ENCODE data around the gene SORCS1.

SORCS1 gene

DNA sequence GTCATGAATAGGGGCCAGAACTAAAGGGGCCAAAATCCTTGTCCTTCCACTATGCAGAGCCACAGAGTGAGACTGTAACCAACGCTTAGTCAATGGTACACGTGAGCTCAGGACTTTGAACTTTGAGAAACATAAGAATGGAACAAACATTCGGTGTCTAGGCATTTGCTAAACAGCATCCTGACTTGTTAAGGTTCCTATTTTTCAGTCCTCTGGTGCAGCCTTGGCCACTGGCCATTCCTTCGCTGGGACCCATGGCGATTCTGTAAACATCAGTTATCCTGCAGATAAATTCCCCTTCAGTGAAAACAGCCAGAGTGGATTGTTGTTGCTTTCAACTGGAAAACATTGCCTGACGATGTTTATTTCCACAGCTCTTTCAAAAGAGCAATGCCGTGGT is 266.8 kb downstream of the SORCS1 start:
- no peak for DNase-seq (ENCODE audit: low read depth)

DNA sequence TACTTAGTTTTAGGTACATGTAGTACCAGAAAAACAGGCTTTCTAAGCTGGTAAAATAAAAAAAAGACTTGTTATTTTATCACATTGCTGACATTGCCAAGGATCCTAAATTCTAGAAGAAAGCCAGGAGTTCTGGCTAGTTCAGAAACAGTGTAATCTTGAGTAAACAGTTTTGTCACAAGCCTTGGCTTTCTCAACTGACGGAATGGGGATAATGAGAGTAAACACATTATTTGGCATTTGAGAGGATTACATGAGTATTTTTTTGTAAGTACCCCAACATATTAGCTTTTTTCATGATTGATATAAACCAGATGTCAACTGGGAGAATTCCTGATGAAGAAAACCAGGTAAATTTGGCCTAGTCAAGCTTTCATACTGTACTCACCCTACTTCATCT is 269.8 kb downstream of the SORCS1 start:
- DNase-seq (ENCODE audit: low read depth), result no peak

DNA sequence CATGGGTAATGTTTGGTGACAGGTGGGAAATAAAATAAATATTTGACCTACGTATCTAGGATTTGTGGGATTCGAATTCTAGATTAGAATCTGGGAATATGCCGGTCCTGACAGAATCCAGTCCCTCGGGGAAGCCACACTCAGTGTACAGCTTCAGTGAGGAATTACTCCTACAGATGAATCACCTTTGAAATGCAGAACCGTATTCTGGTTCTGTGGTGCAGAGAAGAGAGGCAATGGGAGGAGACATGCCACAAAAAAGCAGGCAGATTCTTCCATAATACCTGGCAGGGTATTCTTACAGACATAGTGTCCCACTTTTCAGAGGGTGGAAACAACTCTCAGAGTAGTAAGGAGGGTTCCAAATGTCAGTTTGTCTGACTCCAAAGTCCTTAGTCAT is 286.9 kb downstream of the SORCS1 start:
- DNase-seq (ENCODE audit: low read depth), result no peak

DNA sequence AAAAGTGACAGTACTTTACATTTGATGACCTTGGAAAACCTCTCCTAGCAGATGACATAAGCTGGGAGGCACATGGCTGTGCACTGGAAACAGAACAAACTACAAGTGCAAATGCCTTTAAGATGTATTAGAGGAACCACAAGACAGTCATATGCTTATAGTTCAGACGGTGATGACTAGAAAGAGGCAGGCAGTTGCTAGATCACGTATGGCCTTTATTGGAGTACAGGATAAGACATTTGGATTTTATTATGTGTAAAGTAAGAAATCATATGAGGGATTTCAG is 290.0 kb downstream of the SORCS1 start:
- DNase-seq (ENCODE audit: low read depth), result no peak

DNA sequence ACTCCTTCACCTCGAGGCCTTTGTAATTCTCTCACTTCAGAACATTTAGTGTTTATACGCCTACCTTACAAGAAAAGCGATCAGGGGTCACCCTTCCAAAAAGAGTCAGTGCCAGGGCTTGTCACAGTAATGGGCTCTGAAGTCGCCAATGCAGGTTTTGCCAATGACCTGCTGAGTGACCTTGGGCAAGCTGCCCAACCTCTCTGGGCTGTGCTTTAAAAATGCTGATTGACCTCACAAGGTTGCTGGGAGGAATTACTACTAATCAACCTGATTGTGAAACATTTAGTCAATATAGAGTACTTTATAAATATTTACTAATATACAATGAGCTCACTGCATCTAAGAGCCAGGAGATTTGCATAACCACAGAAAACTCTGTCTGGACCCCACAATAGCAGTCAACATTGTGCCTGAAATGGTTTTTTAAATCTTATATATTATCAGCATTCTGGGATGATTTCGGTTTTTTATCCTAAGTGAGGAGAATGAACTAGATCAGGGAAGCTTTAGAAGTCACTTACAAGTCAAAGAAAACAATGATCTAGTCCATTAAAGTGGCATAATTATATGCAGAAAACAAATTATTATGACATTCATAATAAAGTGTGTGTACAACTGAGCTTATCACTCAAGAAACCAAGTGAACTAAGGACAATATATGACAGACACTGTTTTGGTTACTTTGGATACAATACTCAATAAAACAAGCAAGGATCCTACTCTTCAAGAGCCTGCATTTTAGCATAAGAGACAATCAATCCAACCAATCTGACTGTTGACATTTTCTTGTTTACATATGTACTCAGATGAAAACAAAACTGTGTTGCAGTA is 290.5 kb downstream of the SORCS1 start:
- no peak for DNase-seq (ENCODE audit: low read depth)

DNA sequence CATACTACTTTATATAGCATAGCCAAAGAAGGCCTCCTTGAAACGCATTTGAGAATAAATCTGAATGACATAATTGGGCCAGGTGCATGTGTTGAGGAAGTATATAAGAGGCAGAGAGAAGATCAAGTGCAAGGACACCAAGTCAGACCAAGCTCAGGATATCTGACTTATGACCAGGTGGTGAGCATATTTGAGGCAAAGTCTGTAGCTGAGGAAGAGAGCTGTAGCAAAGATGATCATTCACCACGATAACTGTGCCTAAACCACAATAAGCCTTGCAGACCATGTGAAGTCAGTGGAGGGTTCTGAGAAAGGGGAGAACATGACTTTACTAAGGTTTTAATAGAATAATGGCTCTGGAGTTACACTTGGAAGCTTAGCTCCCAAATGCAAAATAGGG is 292.3 kb downstream of the SORCS1 start:
- no peak for DNase-seq (ENCODE audit: low read depth)

DNA sequence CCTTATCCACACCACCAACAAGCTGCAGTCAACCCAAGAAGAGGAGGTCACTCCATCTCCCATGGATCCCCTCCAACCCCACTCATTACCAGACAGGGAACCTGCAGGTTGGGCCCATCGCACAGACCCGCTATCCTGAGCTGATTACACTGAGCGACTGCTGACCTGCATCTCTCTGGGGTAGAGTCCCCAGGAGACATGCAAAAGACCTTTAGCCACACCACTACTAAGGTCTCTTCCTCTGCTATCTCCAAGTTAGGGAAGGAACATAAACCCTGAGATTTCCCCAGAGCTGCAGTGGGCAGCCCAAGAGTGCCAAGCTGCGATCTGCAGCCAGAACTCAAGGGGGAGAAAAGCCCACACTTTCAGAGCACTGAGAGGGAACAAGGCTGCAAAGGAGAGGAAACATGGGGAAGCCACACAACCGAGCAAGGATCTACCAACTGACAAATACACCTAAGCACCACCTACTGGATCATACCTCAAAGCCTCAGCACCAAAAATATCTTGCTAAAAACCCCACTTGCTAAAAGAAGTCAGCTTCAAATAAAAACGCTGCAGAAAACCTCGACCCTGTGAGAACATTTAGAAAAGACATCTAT is 298.2 kb downstream of the SORCS1 start:
- no peak for DNase-seq (ENCODE audit: low read depth)

DNA sequence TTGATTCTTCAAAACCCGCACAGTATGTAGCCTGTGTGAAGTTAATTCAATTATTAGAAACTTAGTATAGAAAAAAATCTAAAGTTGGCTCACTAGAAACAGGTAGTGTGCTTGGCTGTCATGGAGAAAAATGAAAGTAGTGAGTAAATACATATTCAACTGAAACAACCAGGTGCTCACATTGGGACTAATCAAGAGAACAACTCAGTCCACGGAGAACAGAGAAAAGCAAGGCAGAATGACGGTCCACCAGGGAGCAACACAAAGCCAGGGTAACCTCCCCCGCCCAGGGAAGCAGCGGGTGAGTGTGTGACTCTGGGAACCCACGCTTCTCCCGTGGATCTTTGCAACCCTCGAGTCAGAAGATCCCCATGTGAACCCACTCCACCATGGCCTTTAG is 300.5 kb downstream of the SORCS1 start:
- DNase-seq (ENCODE audit: low read depth), result no peak

DNA sequence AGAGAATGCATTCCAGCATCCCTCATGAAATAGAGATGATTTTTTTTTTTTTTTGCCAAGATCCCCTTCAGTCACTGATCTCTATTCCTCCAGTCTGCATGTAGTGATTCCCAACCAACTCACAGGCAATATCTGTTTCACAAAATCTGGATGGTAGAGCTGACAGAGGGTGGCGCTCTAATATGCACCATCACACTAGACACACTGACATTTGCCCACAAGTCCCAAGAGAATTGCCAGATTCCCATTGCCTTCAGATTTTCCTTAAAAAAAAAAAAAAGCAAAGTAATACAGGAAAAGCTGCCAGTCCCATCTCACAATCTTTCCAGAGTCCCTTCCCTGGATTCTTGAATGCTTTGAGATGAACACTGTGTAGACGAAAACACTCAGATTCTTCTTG is 301.0 kb downstream of the SORCS1 start:
- DNase-seq (ENCODE audit: low read depth), result no peak

DNA sequence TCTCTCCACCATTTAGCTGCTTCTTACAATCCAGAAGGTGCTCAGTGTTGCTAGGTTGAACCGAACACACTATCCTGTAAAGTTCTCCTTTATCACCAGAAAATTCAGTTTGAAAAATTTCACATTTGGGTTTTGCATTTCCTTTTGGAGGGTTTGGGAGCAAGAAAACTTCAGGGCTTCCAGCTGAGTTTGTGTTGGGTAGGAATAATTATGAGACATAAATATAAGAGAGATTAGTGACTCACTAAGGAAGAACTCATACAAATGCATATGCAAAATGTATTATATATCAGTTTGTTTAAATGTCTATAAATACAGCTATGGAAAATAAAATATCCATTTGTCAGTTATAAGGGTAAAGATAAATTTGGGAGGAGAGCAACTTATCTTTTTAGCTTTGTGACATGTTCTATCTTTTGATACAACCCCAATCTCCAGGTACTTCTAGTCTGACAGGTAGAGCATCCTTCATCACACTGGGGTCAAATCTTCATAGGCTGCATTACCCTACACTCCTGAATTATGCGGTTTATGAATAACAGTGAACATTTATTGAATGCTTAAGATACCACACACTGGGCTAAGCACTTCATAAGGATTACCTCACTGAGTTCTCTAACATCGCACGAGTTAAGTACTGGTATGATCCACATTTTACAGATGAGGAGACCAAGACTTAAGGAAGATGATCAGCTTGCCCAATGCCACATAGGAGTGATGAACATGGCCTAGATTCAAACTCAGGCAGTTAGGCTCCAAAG is 304.4 kb downstream of the SORCS1 start:
- no peak for DNase-seq (ENCODE audit: low read depth)

DNA sequence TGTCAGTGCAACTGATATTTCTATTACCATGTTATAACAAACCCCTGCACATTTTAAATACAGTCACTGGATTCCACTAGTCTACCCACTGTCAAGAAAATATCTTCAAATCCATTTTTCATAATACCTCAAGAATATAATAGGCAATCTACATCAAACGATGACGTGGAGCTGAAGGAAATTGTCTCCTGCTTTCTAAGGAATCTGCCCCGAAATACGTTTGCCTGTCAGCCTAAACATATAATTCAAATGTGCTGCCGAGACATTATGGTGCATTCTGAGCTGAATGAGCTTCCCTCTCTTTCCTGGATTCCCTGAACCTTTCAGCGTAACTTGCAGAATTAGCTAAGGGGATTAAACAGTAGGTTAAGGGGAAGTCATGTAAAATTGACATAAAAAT is 306.8 kb downstream of the SORCS1 start:
- no peak for DNase-seq (ENCODE audit: low read depth)

DNA sequence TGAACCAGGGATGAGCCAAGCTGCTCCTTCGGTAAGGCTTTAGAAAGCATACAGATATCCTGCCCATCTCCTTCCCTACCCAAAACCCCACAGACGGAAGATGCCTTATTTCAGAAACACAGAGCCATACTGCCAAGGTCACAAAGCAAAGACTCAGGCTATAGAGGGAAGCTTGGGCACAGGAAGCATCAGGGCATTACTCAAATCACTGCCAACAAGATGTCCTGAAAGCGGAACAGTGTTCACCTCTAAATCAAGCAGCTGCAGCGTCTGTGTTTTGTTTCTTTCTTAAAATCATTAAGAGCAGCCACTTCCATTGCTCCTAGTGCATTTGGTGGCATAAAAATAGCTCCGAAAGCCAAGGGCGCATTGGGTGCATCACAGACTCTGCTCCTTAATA is 307.3 kb downstream of the SORCS1 start:
- DNase-seq (ENCODE audit: low read depth), result no peak

DNA sequence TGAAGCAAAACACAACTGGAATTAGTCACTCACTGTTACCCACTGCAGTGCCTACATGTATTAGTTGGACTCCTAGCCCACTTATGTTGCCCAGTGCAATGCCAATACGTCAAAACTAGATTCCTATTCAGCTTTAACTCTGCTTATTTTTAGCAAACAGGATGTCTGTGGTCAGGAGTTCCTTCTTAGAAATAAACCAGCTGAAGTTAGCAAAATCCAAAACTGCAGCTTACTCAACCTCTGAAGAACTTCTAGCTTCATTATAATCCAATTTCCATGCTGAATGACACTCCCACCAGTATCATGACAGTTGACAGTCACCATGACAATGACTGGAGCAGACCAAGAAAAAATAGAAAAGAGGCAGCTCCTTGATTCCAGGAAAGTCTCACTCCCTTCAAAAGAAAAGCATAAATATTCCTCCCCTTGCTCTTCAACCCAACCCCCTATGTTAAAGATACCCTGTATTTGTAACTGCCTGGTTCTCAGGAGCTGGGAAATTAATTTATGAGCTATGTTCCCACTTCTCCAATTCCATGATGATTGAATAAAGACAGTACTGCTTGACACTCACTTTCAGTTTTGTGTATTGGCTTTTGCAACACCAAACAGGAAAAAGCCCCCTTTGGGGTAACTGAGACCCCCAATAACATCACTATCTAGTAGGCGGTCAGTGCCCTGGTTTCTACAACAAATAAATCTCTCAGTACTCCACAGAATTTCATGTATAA is 327.4 kb downstream of the SORCS1 start:
- peak; percentile 9 for DNase-seq (ENCODE audit: low read depth)

DNA sequence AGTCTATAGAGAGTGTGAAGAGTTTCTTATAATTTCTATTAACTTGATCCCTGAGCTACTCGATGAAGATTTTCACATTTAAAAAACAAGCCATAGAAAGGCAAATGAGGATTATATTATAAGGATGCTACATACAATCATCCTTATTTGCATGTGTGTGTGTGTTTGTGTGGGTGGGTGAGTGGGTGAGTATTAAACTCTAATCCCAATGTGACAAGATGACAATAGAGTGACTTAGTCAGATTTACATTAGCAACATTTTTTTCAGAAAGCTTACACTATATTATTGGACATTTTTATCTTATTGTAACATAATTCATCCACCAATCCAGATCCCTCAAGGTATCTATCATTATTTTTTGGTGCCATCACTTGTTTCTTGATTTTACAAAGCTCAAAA is 331.7 kb downstream of the SORCS1 start:
- no peak for DNase-seq (ENCODE audit: low read depth)

DNA sequence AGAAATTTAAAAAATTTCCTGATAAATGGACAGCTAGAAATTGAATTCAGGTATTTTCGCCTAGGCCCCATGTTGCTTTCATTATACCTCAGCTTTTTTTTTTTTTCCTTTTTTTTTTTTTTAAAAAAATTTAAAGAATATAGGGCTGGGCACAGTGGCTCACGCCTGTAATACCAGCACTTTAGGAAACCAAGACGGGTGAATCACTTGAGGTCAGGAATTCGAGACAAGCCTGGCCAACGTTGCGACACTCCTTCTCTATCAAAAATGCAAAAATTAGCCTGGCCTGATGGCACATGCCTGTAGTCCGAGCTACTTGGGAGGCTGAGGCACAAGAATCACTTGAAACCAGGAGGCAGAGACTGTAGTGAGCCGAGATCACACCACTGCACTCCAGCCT is 334.0 kb downstream of the SORCS1 start:
- no peak for DNase-seq (ENCODE audit: low read depth)

DNA sequence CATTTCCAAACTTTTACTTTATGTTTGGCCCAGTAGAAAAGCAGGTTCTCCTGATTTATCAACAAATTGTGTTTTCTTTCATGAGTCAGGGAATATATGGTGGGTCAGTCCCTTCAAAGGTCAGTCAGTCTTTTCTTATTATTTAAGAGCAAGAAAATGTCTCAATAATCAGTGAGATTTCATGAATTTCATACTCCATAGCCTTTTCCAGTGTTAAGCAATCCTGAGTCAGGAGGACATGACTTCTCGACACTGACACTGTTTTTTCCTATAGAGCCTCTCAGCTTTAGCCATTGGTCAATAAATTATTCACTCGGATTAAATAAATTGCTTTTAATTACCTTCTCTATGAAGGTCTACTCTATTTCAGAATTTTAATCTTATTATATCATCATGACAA is 334.5 kb downstream of the SORCS1 start:
- no peak for DNase-seq (ENCODE audit: low read depth)

DNA sequence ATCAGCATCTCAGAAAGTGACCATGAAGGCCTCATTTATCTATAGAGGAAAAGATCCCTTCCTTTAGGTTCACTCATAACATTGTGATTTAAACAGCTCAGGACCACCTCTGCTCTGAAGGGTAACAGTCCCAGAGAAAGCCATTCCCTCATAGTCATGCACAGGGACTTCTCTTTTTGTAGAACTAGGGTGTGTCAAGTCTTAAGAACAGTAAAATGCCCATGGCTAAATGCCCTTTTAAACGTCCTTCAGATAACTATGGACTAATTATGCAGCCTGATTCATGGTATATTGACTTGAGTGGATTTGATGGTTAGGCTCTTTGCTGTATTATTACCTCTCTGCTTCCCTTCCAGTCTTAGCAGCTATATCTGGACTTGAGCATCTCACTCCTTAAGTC is 337.8 kb downstream of the SORCS1 start:
- no peak for DNase-seq (ENCODE audit: low read depth)

DNA sequence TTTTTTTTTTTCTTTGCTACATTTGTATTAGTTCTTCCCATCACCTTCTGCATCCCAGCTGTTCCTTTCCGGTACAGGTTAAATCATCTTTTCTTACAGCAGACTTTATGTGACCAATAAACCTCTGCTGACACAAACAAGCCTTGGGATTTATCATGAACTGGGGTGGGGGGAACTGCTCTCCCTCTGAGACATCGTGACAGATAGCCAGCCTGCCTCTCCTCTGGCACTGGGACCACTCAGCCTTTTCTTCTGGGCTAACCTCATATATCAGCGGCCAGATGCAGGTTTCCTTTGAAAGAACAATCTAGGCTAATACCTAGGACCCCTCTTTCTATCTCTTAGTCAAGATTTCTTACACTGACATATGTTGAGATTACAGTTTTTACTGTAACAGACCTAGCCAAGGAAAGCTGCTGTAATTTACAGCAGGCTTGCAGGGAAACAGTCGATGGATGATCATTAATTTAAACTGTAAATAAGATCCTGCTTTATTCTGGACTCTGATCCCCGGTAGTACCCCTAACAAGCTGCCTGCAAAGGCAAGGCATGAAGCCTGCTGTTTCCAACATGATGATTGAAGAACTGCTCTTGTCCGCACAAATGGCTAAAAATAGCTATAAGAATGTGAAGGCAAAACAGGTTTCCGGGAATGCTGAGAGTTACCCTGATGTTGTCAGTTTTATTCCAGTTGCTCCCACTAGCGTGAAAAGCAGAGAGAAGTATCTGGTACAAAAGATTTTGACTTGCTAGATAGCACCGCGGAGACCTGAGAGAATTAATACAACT is 338.7 kb downstream of the SORCS1 start:
- no peak for DNase-seq (ENCODE audit: low read depth)

DNA sequence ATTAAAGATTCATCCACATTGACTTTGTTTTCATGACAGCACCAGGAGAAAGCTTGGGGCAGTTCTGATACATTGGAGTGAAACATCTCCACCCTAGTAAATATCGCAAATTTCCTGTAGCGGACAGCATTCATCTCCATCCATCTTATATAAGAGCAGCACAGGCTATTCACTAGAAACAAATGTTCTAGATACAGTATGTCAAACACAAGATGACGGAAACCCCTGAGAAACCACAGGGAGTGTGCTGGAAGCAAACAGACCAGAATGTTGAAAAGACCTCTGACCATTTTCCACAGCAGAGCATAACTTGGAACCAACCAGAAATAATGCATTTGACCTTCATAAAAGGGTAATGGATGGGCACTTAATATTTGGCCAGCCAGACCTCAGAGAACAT is 343.9 kb downstream of the SORCS1 start:
- DNase-seq (ENCODE audit: low read depth), result no peak

DNA sequence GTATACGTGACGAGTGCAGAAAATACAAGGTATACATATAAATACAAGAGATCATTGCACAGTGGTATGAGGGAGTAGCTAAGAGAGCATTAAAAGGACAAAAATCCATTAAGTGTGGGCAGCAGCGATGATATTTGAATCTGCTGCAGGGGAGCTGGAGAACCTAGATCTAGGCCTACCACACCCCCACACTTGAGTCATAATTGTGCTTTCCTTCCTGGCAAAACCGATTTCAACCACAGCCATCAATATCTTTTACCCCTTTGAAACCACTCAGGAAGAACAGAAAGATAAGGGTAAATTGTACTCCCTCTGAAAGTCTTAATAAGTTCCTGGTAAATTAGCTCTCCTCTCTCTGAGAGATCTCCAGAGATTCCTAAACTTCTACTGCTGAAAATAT is 345.0 kb downstream of the SORCS1 start:
- no peak for DNase-seq (ENCODE audit: low read depth)

DNA sequence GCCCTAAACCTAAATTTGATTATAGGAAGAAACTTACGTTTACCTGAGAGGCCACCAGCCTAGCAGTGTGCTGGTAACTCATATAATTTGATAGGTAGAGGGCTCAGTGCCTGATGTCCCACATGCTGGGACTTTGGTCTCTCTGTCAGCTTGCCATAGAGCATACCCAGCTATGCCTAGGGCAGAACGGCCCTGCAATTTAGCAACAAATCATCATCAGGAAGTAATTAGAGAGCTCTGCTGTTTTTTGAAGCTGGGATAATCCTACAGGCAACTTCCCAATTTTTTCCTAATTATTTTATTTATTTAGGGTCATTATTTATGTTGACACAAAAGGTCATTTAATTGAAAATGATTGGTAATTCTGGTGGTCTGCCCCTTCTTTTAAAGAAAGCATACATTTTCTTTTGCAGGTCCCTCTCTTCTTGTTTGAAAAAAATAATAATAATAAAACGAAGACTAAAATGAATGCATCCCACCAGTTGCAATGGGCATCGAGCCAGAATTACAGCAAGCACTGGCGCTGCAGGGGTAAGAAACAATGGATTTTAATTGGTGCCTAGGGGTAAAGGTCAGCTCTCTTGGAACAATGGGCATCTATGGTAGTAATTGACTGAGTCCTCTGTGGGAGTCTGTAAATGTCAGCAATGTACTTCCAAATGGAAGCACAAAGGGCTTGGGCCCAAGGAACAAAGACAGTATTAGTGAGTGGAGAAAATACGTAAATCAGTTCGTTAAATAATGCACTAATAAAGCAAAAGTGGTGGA is 348.0 kb downstream of the SORCS1 start:
- DNase-seq (ENCODE audit: low read depth), result no peak
